Dedifferentiated amniotic fluid mesenchymal stem cell (primary cell): ENCODE measurements around the gene ELAPOR1.

ENCODE experiments used
- DNase-seq: peaks from one replicate; pipeline ENCODE4 v3.0.0-alpha.2; 2016; ENCODE audit errors: extremely low spot score

Gene ELAPOR1

DNA sequence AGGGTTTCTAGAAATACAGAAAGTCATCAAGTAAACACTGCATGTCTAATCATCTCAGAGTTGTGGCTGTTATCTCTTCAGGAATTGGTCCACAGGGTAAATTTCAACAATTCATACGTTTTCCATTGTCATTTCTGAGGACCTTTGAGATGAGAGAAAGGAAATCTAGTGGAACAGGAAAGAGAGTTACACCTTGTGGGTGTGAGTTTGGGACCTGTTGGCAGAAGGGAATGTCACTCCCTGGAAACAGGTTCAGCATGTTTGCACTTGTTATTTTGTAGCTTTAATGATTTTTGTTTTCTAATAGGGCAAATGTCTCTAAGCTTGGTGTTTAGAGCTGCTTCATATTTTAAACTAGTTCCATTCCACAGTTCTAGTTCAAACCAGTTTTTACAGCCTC is 17.8 kb upstream of the ELAPOR1 start:
- no peak for DNase-seq

DNA sequence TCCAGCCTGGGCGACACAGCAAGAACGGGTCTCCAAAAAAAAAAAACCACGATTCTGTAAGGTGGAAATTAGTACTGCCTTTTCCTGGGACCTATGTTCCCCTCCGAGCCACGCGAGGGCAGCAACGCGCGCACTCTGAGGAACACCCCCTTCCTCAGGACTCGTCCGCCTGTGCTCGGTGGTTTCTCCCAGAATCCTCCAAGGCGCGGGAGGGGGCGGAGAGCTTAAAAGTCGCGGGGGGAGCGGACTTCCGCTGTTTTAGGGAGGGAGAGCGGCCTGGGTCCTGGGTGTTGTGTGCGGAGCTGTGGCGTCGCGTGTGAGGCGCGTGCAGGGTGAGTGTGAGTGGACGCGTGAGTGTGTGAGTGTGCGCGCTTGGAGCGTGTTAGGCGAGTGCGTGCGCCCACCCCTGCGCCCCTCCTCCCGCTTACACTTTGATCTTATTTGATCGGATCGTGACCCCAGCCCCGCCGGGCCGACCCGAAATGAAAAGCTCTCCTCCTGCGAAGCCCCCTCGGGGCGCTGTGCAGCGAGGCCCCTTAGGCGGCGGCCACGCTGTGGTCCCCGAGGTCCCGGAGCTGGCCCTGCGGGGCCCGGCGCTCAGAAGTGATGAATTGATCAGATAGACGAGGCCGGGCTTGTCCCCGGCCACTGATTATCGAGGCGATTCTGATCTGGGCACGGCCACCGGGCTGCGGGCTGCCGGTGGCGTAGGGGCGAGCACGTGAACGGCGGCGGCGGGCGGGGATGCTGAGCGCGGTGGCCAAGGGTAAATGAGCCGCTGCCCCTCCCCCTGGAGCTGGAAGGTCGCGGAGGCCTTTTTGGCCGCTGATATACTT is 13.8 kb upstream of the ELAPOR1 start:
- DNase-seq: peak; percentile 98

DNA sequence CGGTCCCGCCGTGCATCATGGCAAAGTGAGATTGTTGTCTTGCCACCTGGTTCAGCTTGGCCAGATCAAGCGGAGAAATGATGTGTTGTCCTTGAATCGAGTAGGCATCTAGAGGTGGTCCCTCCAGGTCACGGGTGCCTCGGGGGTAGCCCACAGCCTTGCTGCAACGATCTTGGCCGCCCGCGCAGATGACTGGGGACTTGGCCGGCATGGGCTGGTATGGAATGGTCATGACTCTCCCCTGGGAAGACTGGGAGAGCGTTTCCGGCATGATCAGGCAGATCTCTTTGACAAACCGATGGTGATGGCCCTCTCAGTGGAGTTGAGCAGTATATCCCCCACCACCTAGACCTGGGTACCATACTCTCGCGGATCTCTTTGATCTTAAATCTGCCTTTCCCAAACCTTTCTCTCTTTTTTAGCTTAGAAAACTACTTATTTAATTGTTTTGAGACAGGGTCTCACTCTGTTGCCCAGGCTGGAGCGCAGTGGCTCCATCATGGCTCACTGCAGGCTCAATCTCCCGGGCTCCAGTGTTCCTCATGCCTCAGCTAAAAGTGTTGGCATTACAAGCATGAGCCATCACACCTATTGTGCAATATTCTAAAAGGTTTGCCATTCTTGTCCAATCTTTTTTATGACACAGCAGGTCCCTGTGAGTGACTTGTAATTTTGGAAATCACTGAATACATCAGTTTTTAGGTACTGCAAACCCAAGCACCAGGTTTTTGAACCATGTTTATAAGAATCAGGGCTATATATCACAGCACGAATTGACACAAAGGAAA is 9.4 kb upstream of the ELAPOR1 start:
- no peak for DNase-seq

DNA sequence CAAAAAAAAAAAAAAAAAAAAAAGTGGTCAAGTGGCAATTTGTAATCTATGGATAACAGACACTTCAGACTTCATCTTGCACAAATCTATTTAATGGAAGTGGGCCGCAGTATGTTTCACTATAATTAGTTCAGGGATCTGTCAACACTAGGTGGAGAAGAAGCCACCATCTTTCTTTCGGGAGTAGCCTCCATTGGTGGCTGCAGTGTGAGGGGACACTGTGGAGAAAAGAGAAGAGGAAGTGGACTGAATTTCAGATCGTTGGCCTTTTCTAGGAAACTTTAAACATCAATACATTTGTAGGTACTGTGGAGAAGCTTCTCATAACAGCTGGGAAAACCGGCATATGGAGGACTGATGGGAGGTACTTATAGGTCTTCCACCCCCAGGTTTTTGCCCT is 8.0 kb upstream of the ELAPOR1 start:
- no peak for DNase-seq

DNA sequence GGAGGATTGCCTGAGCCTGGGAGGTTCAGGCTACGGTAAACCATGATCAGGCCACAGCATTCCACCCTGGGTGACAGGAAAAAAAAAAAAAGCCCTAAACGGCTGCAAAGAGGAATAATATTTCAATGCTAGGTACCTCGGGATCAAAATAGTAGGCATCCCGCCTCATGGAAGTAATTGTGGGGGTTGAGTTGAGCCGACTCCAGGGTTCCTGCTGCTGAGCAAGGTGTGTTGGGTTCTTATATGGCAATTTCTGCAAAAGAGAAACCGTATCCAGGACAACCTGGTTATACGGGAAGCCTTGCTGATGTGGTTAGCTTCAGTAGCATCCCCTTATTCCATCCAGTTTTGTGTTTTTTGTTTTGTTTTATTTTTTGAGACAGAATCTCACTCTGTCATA is 6.1 kb upstream of the ELAPOR1 start:
- DNase-seq: no peak

DNA sequence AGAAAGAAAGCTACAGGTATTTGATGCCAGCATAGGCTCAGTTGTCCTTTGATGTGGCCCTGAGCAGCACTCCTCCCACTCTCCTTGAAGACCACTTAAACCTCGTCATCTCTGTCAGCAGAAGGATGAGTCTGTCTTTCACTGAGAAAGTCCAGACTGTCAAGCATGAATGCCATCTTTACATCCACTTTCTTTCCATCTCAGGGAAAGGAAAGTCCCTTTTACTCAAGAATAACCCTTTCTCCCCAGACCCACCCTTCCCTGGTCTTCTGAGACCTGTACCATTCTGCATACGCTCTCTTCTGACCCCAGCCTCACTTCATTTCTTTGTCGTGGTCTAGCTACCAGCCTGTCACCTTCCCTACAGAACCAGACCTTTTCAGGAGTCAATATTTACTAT is 4.0 kb upstream of the ELAPOR1 start:
- DNase-seq: no peak

DNA sequence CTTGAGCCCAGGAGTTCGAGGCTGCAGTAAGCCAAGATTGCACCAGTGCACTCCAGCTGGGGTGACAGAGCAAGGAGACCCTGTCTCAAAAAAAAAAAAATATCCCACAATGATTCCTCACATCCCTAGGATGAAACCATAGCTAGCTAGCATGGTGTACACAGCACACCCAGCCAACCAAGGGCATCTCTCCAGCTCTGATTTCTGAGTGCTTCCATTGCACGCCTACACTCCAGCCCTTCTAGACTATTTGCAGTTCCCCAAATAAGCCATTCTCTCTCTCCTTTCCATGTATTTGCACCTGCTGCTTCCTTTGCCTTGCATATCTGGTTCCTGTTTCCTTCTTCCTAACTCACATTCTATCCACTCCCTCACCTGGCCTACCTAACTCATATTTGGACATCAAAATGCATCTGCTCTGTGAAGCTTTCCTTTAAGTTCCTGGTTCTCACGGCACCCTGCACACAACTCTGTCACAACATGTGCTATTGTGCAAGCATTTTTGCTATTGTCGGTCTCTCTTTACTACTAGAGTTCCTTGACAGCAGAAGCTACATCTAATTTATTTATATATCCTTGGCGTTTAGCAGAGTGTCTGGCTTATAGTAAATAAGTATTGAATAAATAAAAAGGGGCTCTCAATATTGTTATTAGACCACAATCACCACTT is 2.4 kb upstream of the ELAPOR1 start:
- DNase-seq: no peak

DNA sequence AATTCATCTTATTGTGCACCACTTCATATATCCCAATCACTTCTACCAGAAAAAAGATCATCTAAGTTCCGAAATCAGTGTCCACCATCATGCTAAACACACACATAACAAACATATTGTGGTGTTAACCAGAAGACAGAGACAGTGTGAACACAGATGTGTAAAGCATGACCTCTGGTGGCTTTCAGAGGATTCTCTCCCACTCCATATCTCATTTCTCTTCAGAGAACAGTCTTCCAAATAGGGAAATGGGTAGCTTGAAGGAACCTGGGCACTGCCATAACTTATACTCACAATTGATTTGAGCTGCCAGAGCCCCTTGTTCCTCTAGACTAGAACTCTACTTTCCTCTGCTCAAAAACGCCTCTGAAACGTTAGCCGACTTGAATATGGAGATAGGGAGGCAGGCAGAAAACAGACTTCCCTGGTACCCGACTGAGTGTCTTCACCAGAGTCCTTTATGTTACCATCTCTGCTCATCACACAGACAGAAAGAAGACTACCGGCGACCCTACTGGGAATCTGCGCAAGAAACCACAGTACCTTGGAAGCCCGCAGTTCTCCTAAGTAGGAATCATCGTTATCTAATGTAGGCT is 1.8 kb upstream of the ELAPOR1 start:
- DNase-seq: no peak

DNA sequence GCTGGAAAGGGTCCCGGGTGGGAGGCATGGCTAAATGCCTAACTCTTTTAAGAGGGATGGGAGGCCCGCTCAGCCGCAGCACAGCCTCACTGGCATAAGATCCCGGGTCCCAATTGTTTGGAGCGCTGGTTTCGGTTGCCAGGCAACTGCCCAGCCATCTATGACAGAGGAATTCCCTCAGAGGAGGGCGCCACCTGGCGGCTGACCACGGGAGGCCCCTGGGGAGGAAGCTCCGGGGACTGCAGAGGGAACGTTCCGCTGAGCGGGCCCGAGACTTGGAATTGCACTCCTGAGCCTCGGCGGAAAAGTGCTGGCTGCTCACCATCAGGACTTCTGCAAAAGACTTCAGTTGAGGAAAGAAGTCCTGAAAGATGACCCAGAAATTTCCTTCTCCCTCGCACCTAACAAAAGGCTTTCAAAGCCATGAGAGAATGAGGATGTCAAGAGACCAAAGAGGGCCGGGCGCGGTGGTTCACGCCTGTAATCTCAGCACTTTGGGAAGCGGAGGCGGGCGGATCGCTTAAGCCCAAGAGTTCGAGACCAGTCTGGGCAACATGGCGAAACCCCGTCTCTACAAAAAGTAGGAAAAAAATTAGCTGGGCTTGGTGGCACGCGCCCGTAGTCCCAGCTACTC is 1.1 kb upstream of the ELAPOR1 start:
- DNase-seq: peak; percentile 88

DNA sequence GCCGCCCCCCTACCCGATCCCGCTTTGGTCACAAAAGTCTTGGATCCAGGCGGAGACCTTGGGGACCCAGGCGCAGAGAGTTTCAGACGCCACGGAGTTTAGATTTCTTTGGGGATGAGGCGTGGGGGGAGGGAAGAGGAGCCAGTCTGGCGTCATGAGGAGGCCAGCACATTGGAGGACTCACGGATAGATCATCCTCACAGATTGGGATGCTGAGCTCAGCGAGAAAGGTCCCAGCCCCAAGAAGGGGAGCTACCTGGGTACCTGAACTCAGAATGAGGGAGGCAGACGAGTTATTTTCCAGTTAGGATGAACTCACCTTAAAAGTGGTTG is 393 bp downstream of the ELAPOR1 start:
- no peak for DNase-seq

DNA sequence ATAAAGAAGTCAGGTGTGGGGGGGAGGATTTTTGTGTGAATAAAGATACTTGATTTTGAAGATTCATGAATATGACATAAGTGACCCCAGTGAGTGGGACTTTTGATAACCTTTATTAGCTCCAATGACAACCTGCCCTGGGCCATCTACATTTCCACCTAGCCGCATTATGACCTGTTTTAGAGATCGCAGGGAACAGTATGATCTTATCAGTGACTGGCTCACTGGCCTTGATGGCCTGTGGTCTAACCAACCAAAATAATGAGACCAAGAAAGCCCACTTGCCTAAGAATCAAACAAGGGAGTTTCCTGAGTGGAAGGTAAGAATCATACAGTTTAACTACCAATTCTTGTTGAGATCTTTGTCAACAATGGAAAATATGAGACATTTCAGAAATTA is 1.8 kb downstream of the ELAPOR1 start:
- DNase-seq: no peak

DNA sequence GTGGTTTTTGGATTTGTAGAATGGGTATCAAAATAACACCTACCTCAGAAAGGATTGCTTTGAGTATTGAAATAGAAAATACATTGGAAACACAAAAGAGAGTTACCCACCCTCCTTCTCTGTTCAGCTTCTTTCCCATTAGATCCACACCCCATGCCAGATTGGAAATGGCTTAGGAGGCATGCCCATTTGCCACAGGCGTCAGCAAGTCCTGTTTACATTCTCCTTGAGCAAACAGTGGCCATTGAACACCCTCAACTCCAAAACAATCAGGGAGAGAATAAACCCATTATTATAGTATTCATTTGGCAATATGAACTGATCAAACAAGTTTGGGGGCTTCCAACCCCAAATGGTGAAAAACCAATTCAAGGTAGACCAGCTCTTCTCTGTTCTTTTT is 2.4 kb downstream of the ELAPOR1 start:
- no peak for DNase-seq

DNA sequence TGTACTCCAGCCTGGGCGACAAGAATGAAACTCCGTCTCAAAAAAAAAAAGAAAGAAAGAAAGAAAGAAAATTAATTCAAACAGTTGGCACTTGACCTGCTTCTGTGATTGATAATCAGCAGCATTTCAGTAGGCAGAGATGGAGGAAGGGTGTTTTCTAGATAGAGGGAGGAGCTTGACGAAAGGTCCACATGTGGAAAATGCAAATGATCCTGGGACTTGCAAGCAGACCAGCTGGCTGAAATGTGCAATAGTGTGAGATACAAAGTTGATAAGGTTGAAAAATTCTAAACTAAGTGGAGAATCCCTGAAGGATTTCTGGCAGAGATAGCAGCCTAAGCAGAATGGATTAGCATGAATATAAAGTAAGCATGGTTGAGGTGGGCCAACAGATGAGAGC is 4.2 kb downstream of the ELAPOR1 start:
- no peak for DNase-seq

DNA sequence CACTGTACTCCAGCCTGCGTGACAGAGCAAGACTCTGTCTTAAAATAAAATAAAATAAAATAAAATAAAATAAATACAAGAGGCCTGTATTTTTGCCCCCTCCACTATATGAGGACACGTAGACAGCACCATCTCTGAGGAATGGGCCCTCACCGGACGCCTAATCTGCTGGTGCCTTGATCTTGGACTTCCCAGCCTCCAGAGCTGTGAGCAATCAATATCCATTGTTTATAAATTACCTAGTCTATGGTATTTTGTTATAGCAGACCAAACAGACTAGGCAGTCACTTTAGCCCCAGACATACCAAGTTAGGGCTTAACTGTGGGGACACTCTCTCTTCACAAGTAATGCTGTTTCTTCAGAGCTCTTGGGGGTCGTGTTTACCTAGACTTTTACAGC is 6.4 kb downstream of the ELAPOR1 start:
- DNase-seq: no peak

DNA sequence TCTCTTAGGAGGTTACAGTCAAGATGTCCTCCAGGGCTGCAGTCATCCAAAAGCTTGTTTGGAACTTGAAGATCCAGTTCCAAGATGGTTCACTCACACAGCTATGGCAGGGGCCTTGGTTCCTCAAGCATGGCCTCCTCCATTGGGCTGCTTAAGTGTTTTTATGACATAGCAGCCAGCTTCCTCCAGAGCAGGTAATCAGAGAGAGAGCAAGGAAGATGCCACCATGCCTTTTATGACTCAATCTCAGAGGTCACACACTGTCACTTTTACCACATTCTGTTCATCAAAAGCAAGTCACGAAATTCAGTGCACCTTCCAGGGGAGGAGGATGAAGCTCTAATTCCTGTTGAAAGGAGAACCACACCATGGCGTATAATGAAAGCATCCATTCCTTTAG is 17.1 kb downstream of the ELAPOR1 start:
- DNase-seq: no peak

DNA sequence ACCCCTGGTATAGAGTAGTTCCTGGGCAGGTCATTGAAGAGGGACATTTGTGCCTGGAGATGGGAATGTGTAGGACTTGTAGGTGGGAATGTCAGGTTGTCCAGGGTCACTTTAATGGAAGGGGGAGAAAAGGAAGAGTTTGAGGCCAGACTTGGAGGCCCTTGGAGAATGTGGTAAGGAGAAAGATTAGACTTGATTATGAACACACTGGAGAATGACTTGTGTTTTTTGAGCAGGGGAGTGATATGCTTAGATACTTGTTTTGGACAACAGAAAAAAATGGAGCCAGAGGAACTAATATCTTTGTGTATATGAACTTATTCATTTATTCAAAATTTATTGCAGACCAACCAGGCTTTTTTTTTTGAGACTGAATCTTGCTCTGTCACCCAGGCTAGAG is 17.9 kb downstream of the ELAPOR1 start:
- no peak for DNase-seq

DNA sequence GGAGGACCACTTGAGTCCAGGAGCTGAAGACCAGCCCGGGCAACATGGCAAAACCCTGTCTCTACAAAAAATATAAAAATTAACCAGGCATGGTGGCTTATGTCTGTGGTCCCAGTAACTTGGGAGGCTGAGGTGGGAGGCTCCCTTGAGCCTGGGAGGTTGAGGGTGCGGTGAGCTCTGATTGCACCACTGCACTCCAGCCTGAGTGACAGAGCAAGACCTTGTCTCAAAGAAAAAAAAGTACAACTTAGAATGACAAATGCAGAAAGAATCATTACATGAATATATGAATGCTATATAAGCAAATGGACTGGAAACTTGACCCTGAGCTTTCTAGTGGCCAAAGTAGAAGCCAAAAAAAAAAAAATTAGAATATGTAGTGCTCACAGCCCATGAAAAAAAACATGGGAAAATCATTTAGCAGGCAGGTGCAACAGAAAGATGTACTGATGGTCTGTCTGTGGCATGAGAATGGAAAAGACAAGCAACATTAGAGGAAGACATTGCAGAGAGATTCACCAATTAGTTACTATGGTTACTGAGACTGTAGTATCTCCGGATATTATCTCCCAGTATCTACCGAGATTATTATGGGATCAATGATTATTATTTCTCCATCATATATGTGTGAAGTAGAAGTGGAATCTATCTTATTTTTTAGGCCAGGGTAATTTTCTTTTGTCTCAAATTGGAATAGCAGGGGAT is 19.2 kb downstream of the ELAPOR1 start:
- no peak for DNase-seq

DNA sequence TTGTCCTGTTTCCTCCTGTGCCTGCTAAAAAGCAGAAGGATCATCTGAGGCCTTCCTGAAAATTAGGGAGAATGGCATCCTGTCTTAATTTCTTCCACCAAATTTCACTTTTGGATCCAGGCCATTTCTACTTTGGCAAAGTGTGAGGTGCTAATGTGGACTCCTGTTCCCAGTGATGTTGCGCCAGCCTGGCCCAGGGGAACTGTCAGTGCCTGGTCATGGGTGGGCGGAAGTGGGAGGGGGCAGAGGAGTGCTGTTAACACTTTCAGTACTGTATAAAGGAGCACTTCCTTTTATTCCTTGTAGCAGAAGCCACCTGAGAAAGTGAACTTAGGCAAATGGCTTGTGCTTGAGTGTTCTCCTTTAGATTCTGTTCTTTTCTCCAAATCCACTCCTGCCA is 19.9 kb downstream of the ELAPOR1 start:
- DNase-seq: no peak

DNA sequence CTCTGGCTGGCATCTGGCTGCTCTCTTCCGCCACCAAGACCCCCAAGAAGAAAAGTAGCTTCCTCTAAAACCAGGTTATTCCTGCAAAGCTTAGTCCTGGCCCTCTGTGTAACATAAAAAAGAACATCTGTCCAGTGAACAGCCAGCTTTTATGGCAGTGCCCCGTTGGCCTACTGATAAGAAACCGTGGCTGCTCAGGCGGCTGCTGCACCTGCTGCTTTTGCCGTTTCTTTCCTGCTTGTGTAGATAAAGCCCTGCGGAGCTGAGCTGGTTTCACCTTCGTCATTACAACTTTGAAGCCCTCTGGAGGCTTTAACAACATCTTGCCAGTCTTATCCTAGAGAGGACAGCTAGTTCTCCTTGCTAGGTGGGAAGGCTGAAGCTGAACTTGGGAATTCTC is 20.5 kb downstream of the ELAPOR1 start:
- DNase-seq: no peak

DNA sequence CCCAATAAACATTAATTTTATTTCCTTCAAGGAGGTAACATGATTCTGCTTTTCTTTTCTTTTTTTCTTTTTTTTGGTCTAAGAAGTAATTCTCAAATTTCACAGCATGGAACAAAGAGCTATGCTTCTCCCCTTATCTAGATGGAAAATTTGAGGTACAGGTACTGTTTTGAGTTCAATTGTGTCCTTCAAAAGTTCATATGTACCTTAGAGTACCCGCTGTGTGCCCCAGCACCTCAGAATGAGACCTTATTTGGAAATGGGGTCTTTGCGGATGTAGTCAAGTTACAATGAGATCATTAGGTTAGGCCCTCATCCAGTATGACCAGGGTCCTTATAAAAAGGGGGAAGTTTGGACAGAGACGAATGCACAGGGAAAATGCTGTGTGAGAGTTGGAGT is 22.0 kb downstream of the ELAPOR1 start:
- DNase-seq: no peak

DNA sequence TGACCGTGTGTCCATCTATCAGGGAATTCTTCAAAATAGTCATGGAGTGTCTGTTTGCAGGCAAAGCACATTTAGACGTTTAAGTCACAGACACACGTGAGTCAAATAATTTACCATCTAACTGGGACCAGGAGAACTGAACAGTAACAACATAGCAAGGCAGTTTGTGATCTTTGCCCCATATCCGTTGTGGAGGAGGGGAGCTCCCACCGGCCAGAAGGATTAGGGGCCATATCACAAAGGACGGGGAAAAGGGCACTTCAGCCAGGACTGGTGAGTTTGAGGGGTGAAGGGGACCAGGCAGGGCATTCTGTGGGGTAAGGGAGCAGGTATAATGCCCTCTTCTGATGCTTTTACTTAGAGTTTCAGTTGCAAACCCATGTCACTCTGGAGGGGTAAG is 22.9 kb downstream of the ELAPOR1 start:
- no peak for DNase-seq
